Activated CD4-positive, alpha-beta T cell treated with anti-CD3 and anti-CD28 coated beads for 48 hours (primary cell): ENCODE results near the gene ACADVL.

Experiments
- DNase-seq: peaks from one replicate; pipeline ENCODE4 v3.0.0-alpha.2; 2020

Gene ACADVL

DNA sequence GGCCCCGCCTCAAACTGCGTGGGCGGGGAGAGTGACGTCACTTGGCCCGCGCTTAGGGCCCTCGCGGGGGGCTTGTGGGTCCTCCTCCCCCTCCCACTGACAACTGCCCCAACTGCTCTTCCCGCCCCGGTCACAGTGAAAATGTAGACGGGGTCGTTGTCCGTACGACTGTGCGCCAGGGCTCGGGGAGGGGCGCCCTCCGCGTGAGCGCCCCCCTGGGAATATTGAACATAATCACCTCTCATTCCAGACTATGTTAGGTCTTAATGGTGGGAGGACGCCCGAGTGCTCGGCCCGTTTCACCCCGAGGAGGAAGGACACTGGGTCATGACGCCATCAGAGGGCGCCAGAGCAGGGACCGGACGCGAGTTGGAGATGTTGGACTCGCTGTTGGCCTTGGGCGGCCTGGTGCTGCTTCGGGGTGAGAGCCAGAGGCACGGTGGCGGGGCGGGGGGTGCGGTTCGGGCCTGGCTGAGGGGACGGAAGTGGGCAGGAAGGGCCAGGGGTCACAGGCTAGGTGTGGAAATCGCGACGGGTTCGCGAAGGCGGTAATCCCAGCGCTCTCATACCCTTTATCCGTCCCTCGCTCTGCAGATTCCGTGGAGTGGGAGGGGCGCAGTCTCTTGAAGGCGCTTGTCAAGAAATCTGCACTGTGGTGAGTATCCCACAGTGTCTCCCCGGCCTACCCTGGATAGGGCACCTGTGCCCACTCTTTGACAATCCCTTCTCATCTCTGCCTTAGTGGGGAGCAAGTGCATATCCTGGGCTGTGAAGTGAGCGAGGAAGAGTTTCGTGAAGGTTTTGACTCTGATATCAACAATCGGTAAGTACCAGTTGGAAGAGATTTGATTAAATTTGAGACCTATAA, 32.7 kb downstream of the ACADVL start, which contains the start of gene ELP5:
ELP5 (plus strand) TSS at position 40 of the 868 bp plus-strand sequence; CDS start at position 376, 336 bp downstream.
- peak; percentile 94 for DNase-seq

DNA sequence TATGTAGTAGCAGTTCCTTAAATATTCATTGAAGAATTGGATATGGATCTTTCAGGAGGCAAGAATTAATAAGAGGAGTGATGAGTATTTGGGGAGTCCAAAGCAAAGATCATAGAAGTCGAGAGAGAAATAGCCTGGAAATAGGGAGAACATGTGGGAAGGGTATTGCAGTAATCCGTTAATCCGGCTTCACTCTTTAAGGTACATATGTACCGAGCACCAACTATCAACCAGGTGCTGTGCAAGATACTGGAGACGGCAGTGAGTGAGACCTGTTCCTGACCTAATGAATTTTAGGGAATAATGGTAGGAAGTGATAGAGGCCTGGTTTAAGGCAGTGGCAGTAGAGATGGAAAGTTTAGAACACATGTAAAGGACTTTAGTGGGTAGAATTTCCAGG, 33.3 kb downstream of the ACADVL start:
- DNase-seq: no peak

DNA sequence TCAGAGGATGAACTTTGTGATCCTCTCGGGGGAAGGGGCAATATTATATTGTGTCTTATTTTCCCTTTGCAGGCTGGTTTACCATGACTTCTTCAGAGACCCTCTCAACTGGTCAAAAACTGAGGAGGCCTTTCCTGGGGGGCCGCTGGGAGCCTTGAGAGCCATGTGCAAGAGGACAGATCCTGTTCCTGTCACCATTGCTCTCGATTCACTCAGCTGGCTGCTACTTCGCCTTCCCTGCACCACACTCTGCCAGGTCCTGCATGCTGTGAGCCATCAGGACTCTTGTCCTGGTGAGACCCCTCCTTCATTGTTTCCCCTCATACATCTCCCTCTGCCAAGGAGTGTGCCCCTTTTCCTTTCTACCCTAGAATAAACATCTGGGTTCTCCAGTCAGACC, 34.8 kb downstream of the ACADVL start:
- DNase-seq: no peak

DNA sequence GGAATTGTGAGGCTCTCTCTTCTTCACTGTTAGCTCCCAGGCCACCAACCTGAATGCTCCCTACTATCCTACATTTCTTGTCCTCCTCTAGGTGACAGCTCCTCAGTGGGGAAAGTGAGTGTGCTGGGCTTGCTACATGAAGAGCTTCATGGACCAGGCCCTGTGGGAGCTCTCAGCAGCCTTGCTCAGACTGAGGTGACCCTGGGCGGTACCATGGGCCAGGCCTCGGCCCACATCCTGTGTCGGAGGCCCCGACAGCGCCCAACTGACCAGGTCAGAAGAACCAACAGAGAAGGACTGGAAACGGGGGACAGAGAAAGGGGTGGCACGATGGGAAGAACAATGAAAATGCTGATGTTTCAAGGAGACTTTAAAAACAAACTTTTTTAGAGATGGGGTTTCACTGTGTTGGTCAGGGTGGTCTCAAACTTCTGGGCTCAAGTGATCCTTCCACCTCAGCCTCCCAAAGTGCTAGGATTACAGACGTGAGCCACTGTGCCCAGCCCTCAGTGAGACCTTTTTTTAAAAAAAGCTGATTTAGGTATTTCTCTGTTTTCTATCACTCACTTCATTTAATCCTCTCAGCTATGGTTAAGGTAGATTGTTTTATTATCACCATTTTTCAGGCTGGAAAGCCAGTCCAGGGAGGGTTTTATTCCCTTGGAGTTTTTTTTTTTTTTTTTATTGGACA, 37.2 kb downstream of the ACADVL start:
- no peak for DNase-seq

DNA sequence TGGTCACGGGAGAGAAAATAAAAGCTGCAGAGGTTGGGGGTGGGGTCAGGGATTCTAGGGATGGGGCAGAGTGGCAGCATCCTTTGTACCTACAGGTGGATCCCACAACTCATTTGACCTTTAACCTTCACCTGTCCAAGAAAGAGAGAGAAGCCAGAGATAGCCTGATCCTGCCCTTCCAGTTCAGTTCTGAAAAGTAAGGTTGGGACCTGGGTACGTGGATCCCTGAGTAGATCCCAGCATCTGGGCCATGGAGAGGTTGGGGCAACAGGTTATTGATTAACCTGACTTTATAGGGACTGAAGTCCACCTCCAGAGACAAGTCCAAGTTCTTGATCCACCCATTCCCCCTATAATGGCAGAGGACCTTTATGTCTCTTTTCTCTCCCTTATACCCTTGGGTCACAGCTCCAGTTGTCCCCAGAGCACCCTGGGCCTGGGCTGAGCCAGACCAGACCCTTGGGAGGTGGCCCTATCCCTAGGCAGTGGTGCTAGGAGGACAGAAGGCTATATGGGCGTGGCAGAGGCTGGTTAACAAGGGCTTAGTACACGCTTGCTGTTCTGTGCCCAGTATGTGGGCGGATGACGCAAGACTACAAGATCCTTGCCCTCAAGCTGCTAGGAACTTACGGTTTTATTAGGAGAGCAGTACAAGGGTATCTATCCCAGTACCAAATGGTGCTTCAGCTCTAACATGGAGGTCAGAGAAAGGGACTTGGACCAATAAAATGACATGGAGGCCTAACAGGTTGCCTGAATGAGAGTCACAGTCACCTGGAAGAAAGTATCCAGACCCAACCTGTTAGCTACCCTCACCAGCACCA, 39.2 kb downstream of the ACADVL start:
- DNase-seq: peak; percentile 38

DNA sequence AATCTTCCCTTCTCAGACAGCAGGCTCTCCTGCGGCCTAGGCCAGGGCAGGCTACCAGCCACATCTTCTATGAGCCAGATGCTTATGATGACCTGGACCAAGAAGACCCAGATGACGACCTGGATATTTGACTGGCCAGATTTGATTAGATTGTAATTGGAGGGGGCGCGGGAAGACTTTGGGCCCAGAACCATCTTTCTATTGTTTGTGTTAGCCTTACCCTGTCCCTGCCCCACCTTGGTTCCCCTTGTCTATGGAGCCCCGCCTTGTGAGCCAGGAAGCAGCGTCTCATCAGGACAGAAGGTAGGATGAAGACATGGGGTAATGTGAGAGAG, 39.8 kb downstream of the ACADVL start:
- no peak for DNase-seq

- DNase-seq: no peak
These were observed 40.4 kb downstream of the ACADVL start for GRCh38 chr17:7260151-7260550.

- peak; percentile 34 for DNase-seq
These were observed 41.1 kb downstream of the ACADVL start for GRCh38 chr17:7260651-7261378.

GRCh38 chr17:7261379-7262191, 41.8 kb downstream of the ACADVL start:
- DNase-seq: no peak

- DNase-seq: no peak
These were observed 42.6 kb downstream of the ACADVL start, which contains the start of gene CLDN7 for GRCh38 chr17:7262192-7262934. Gene CLDN7 (minus strand): TSS chr17:7262478. CDS start chr17:7262043, 435 bp downstream.

DNA sequence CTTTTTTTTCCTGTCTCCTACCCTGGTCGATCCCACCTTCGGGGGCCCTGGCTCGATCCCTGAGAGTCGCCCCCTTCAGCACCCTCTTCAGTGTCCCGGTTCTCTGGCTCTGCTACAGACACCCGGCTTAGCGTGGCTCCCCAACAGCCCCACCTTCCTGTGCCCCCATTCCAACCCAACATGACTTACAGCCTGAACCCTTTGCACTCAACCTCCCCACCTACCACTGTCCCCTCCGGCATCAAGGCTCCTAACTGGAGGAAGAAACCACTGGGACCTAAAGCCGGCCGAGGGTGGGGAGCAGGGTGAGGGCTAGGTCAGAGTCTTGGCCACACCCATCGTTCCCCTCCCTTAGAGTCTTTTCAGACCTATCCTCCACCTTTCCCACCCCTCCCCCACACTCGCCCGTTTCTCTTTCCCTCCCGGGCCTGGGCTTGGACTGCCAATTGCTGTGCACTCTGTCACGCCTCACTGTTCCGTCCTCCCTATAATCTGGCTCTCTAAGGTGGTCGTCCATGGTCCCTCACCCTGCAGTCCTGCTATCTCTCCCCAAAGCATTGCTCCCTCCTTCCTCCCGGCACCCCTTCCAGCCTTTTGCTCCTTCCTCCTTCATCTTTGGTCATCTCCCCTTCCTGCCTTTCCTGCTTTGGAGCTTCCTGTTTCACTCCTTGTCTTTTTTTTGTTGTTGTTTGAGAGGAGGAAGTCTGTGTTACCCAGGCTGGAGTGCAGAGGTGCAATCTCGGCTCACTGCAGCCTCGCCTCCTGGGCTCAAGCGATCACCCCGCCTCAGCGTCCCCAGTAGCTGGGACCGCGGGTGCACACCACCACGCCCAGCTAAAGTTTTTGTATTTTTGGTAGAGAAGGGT, 43.4 kb downstream of the ACADVL start:
- DNase-seq: peak; percentile 34

DNA sequence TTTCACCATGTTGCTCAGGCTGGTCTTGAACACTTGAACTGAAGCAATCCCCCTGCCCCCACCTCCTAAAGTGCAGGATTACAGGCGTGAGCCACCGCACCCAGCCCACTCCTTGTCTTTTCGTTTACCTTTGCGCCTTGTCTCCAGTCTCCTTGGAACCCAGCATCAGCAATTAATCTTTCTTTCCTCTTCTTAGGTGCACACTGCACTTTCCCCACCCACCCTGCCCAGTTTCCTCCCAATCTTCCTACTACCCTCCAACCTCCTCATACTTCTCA, 44.0 kb downstream of the ACADVL start:
- no peak for DNase-seq

DNA sequence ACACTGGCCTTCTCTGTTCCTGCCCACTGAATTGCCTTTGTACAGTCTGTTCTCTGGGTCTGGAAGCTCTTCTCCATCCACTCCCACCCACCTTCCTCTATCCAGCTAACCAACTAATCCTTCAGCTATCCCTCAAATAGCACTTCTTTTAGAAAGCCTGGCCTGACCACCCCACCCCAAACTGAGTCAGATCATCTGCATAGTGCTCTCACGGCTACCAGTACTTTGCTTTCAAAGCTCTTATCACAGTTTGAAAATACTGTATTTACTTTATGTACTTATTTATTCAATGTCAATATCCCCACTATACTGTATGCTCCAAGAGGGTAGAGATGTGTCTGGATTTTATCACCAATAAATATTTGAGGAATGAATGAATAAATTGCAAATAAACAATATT, 47.0 kb downstream of the ACADVL start:
- DNase-seq: no peak
